H9 (cell line): ENCODE measurements around the gene SNRNP25. TPM values are rescaled to one million over a fixed set of nuclear protein-coding genes. Genes with fewer than 3 reads are reported as not detected.

Source experiments
- DNase-seq: peaks from one replicate; pipeline ENCODE4 v3.0.0-alpha.2; 2017
- H2AFZ ChIP-seq: one replicate; pipeline ENCODE4 v1.6.1; 2013; ENCODE audit warnings: mild to moderate bottlenecking, low read length, control low read depth, moderate library complexity
- H2AK5ac ChIP-seq: 2 replicates; pipeline ENCODE4 v1.6.1; 2013; ENCODE audit warnings: low read length, control low read depth, mixed read lengths; ENCODE audit not compliant: insufficient read length
- H2BK120ac ChIP-seq: one replicate; pipeline ENCODE4 v1.6.1; 2013; ENCODE audit warnings: low read depth, mild to moderate bottlenecking, low read length, control low read depth, inconsistent platforms; ENCODE audit not compliant: poor library complexity, severe bottlenecking
- H2BK12ac ChIP-seq: 2 replicates; pipeline ENCODE4 v1.6.1; 2013; ENCODE audit warnings: low read length, control low read depth, mixed read lengths, low read depth; ENCODE audit not compliant: insufficient read length
- H2BK15ac ChIP-seq: 2 replicates; pipeline ENCODE4 v1.6.1; 2013; ENCODE audit warnings: low read depth, low read length, control low read depth
- H2BK20ac ChIP-seq: one replicate; pipeline ENCODE4 v1.6.1; 2013; ENCODE audit warnings: low read depth, mild to moderate bottlenecking, low read length, control low read depth, inconsistent platforms; ENCODE audit not compliant: poor library complexity, severe bottlenecking
- H2BK5ac ChIP-seq: 2 replicates; pipeline ENCODE4 v1.6.1; 2013; ENCODE audit warnings: low read length, control low read depth, mixed read lengths; ENCODE audit not compliant: insufficient read length
- H3K14ac ChIP-seq: 2 replicates; pipeline ENCODE4 v1.6.1; 2013; ENCODE audit warnings: low read length, control low read depth; ENCODE audit not compliant: insufficient read depth
- H3K18ac ChIP-seq: 2 replicates; pipeline ENCODE4 v1.6.1; 2013; ENCODE audit warnings: low read depth, mild to moderate bottlenecking, mixed read lengths, low read length, control low read depth; ENCODE audit not compliant: insufficient read length
- H3K23ac ChIP-seq: 2 replicates; pipeline ENCODE4 v1.6.1; 2013; ENCODE audit warnings: low read length, control low read depth, mixed read lengths, low read depth; ENCODE audit not compliant: insufficient read length
- H3K23me2 ChIP-seq: 2 replicates; pipeline ENCODE4 v1.6.1; 2013; ENCODE audit warnings: low read depth, mild to moderate bottlenecking, mixed read lengths, low read length, control low read depth; ENCODE audit not compliant: insufficient read length, poor library complexity, severe bottlenecking
- H3K27ac ChIP-seq: 2 replicates; pipeline ENCODE4 v1.5.1; 2013; ENCODE audit warnings: low read length, control low read depth, mixed read lengths, low read depth; ENCODE audit not compliant: insufficient read length
- H3K27me3 ChIP-seq: 2 replicates; pipeline ENCODE4 v1.6.1; 2013; ENCODE audit warnings: low read length, control low read depth, inconsistent platforms; ENCODE audit not compliant: insufficient read depth
- H3K4ac ChIP-seq: 2 replicates; pipeline ENCODE4 v1.6.1; 2013; ENCODE audit warnings: low read depth, mild to moderate bottlenecking, control low read depth, inconsistent platforms, low read length, moderate library complexity
- H3K4me1 ChIP-seq: 2 replicates; pipeline ENCODE4 v1.6.1; 2013; ENCODE audit warnings: low read length, control low read depth, inconsistent platforms; ENCODE audit not compliant: insufficient read depth
- H3K4me2 ChIP-seq: 2 replicates; pipeline ENCODE4 v1.6.1; 2013; ENCODE audit warnings: low read length, control low read depth, mixed read lengths; ENCODE audit not compliant: insufficient read length, insufficient read depth
- H3K56ac ChIP-seq: 2 replicates; pipeline ENCODE4 v1.6.1; 2013; ENCODE audit warnings: low read depth, mild to moderate bottlenecking, mixed read lengths, low read length, control low read depth; ENCODE audit not compliant: insufficient read length
- H3K79me1 ChIP-seq: 2 replicates; pipeline ENCODE4 v1.6.1; 2013; ENCODE audit warnings: low read depth, mild to moderate bottlenecking, moderate library complexity, low read length, control low read depth, inconsistent platforms; ENCODE audit not compliant: insufficient read depth, poor library complexity, severe bottlenecking
- H3K79me2 ChIP-seq: 2 replicates; pipeline ENCODE4 v1.6.1; 2013; ENCODE audit warnings: low read length, control low read depth, inconsistent platforms; ENCODE audit not compliant: insufficient read depth
- H3K9ac ChIP-seq: 2 replicates; pipeline ENCODE4 v1.6.1; 2013; ENCODE audit warnings: low read length, control low read depth, mixed read lengths; ENCODE audit not compliant: insufficient read length; ENCODE audit errors: extremely low read depth
- H3K9me3 ChIP-seq: one replicate; pipeline ENCODE4 v1.6.1; 2013; ENCODE audit warnings: low read depth, low read length, inconsistent platforms; ENCODE audit not compliant: control insufficient read depth
- H3T11ph ChIP-seq: one replicate; pipeline ENCODE4 v1.6.1; 2013; ENCODE audit warnings: mild to moderate bottlenecking, low read length, control low read depth, inconsistent platforms
- H4K20me1 ChIP-seq: one replicate; pipeline ENCODE4 v1.6.1; 2013; ENCODE audit not compliant: control insufficient read depth, insufficient read length, insufficient read depth
- H4K5ac ChIP-seq: 2 replicates; pipeline ENCODE4 v1.6.1; 2013; ENCODE audit warnings: low read depth, mild to moderate bottlenecking, mixed read lengths, low read length, control low read depth; ENCODE audit not compliant: insufficient read length
- H4K8ac ChIP-seq: replicated peaks from 2 replicates; pipeline ENCODE4 v1.6.1; 2013; ENCODE audit warnings: low read length, control low read depth, mixed read lengths, low read depth; ENCODE audit not compliant: insufficient read length
- H4K91ac ChIP-seq: 2 replicates; pipeline ENCODE4 v1.6.1; 2013; ENCODE audit warnings: low read depth, mild to moderate bottlenecking, moderate library complexity, mixed read lengths, low read length, control low read depth; ENCODE audit not compliant: insufficient read length
- H3K27ac Mint-ChIP-seq, 3 experiments: 2 replicates in 2 of 3; 3 replicates in 1 of 3; pipeline ENCODE4 v1.8.0; 2020 to 2021; ENCODE audit warnings: mixed read lengths in 3 of 3, mild to moderate bottlenecking in 1 of 3, moderate library complexity in 1 of 3
- H3K27me3 Mint-ChIP-seq: 2 replicates; pipeline ENCODE4 v1.8.0; 2021; ENCODE audit warnings: low read depth, mild to moderate bottlenecking, moderate library complexity, mixed read lengths
- H3K36me3 Mint-ChIP-seq, 3 experiments: 2 replicates in 2 of 3; 3 replicates in 1 of 3; pipeline ENCODE4 v1.8.0; 2020 to 2021; ENCODE audit warnings: low read depth in 3 of 3, mixed read lengths in 3 of 3; ENCODE audit not compliant: insufficient read depth in 1 of 3
- H3K4me1 Mint-ChIP-seq, 2 experiments: 2 replicates each; pipeline ENCODE4 v1.8.0; 2020; ENCODE audit warnings: mixed read lengths in 2 of 2
- H3K4me3 Mint-ChIP-seq, 2 experiments: 2 replicates in 1 of 2; 3 replicates in 1 of 2; pipeline ENCODE4 v1.8.0; 2020 to 2021; ENCODE audit warnings: mild to moderate bottlenecking in 2 of 2, mixed read lengths in 2 of 2, moderate library complexity in 1 of 2
- H3K9me3 Mint-ChIP-seq, 2 experiments: 2 replicates in 1 of 2; 3 replicates in 1 of 2; pipeline ENCODE4 v1.8.0; 2020; ENCODE audit warnings: mild to moderate bottlenecking in 2 of 2, mixed read lengths in 2 of 2, moderate library complexity in 1 of 2
- CTCF ChIP-seq: fragments of 200-600 bp; sonication (generic); conservative IDR thresholded peaks from 3 replicates; pipeline ENCODE4 v1.8.0; 2021; ENCODE audit warnings: antibody characterized with exemption, mild to moderate bottlenecking
- WGBS: extraction: QIAGEN DNeasy Blood & Tissue Kit; methylation state at CpG from one replicate; pipeline ENCODE4 v1.1.7; 2013; ENCODE audit warnings: missing lambda C conversion rate, low lambda C conversion rate, mixed read lengths; ENCODE audit not compliant: insufficient read length; ENCODE audit errors: extremely low coverage; 5-methylcytosine and 5-hydroxymethylcytosine counted together
- total RNA-seq: library from RNA; stranded (reverse); gene quantifications from 2 replicates; pipeline ENCODE4 v1.2.1, GENCODE V29; 2021

The SNRNP25 gene
- total RNA-seq, 1 experiment from 2014 or later = 78.5 TPM

GRCh38 chr16:66309-67182, 12.9 kb downstream of the SNRNP25 start:
- DNase-seq = no peak
- Histone ChIP-seq H4K91ac (no peak overlapping the region), H3K4me2 (no peak overlapping the region), H3K14ac (no peak overlapping the region), H4K5ac (no peak overlapping the region), H3K4me1 (no peaks in the 10 kb centered on the region), H3K79me1 (no peaks in the 10 kb centered on the region), H2BK20ac (no peak overlapping the region), H2AFZ (no peak overlapping the region), H2BK120ac (no peak overlapping the region), H3K27me3 (no peaks in the 10 kb centered on the region), H2AK5ac (no peak overlapping the region), H3K18ac (no peak overlapping the region), H2BK5ac (no peak overlapping the region), H3K9ac (no peak overlapping the region), H3K79me2 (no peaks in the 10 kb centered on the region; the same call in 1 of the 2 replicates), H3K56ac (no peak overlapping the region), H4K8ac (no peak overlapping the region), H3K27ac (no peak overlapping the region), H3K23ac (no peak overlapping the region), H2BK12ac (no peak overlapping the region), H3K4ac (no peak overlapping the region), H3K9me3 (no peaks in the 10 kb centered on the region), H3T11ph (no peak overlapping the region), H3K23me2 (peaks cover 5% of the 10 kb centered on the region), H2BK15ac (no peak overlapping the region), H4K20me1 (no peaks in the 10 kb centered on the region)
- WGBS = no CpG with 5 or more reads among the region's 13 CpGs
- Mint-ChIP-seq H3K4me1 (peaks cover 19 to 27% of the 10 kb centered on the region in 2 experiments), H3K27ac (no peak overlapping the region), H3K36me3 (peaks cover 3 to 14% (median 9%) of the 10 kb centered on the region in 3 experiments; a peak in 5 of 7 replicates), H3K27me3 (no peaks in the 10 kb centered on the region), H3K4me3 (peak overlapping the region in 1 of 2 experiments; percentile 14; a peak in 1 of 5 replicates), H3K9me3 (no peaks in the 10 kb centered on the region)
- TF ChIP-seq CTCF = no peak
